A172 (cell line): ENCODE measurements around the gene ZNF761. TPM values are rescaled to one million over a fixed set of nuclear protein-coding genes. Genes with fewer than 3 reads are reported as not detected.
"Not testable (repeated sequence)": the region's sequence is repeated elsewhere in the genome, so short reads cannot be mapped to it uniquely, and the experiment has no call there.

Source experiments
- DNase-seq: peaks from one replicate; pipeline ENCODE4 v3.0.0-alpha.2; 2015; ENCODE audit warnings: low spot score
- total RNA-seq: library from RNA; depleted of rRNA; stranded (reverse); fragments of >200 nt; shearing (Covaris generic); gene quantifications from 2 replicates; pipeline ENCODE4 v1.2.3, GENCODE V29; 2014

ZNF761 gene
- total RNA-seq, 1 experiment from 2014 or later, result 37.0 TPM

DNA sequence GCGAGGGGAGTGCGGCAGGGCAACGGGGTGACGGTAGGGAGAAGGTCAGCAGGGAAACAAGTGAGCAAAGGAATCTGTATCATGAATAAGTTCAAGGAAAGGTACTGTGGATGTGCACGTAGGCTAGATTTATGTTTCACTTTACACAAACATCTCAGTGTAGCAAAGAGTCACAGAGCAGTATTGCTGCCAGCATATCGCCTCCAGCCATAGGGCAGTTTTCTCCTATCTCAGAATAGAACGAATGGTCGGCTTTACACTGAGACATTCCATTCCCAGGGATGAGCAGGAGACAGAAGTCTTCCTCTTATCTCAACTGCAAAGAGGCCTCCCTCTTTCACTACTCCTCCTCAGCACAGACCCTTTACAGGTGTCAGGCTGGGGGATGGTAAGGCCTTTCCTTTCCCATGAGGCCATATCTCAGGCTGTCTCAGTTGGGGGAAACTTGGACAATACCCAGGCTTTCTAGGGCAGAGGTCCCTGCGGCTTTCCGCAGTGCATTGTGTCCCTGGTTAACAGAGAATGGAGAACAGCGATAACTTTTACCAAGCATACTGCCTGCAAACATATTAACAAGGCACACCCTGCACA, 28.4 kb downstream of the ZNF761 start:
- not testable (repeated sequence) for DNase-seq

DNA sequence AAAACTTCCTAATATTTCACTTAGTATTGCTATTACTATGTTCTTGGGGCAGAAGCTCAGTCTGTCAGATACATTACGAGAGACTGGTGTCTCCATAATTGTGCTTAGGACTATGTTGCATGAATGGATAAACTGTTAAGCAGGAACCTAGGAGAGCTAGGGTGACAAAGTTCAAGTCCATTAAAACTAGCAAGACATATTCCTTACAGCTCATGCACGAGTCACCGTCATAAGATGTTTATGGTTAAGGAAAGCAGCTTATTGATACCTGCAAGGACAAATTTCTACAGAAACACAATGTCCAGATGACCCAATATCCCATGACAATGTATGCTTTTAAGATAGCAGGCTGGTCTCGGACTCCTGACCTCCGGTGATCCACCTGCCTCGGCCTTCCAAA, 30.1 kb downstream of the ZNF761 start:
- no peak for DNase-seq

DNA sequence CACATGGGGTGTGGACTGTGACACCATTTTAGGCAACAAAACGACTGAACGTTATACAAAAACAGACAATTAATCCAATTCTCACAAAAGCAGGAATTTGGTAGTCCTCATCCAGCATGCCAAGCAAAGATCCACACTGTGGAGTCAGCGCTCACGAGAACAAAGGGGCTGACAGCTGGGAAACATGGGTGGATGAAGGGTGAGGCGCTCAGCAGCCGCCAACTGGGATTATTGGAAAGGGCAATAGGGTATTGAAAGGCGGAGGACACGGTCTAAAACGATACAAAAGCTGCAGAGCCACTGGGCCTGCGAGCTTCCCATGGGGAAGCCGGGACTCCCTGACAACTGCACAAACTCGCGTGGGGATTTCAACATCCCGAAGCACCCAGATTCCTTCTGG, 31.1 kb downstream of the ZNF761 start:
- DNase-seq, result no peak

DNA sequence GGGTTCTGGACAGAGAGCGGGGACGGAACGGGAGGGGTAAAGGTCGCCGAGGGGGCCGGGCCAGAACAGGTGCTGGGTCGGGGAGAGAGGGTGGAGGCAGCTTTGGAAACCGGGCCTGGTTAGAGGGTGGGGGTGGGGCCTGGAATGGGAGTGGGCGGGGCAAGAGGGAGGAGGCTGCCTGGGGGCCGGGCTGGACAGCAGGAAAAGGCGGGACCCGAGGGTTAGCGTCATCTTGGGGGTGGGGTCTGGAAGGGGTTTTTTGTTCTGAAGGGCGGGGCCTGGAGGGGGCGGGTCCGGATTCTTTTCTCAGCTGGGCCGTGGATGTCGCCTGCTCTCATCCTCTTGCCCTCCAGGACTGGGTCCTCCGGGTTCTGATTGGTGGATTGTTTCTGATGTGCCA, 31.5 kb downstream of the ZNF761 start:
- DNase-seq, result no peak

DNA sequence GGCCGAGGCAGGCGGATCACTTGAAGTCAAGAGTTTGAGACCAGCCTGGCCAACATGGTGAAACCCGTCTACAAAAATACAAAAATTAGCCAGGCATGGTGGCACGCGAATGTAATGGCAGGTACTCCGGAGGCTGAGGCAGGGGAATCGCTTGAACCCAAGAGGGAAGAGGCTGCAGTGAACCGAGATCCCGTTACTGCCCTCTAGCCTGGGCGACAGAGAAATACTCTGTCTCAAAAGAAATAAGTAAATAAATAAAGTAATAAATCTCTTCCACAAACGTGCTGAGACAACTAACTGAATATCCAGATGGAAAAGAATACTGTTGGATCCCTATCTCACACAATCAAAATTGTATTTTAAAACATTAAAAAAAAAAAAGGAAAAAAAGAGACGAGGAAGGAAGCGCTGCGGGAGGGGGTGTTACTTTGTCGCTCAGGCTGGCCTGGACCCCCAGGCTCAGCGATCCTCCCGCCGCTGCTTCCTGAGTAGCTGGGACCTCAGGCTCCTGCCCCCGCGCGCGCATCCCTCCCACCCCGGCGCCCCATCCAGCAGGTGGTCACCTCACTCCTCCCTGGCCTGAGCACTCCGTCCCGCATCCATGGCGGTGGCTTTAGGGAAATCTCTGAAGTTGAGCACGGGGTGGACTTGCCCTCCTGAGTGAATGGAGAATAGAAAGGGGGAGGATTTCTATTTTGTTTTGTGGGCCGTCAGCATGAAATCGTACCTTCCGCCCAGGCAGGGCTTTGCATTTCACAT, 35.1 kb downstream of the ZNF761 start:
- no peak for DNase-seq

DNA sequence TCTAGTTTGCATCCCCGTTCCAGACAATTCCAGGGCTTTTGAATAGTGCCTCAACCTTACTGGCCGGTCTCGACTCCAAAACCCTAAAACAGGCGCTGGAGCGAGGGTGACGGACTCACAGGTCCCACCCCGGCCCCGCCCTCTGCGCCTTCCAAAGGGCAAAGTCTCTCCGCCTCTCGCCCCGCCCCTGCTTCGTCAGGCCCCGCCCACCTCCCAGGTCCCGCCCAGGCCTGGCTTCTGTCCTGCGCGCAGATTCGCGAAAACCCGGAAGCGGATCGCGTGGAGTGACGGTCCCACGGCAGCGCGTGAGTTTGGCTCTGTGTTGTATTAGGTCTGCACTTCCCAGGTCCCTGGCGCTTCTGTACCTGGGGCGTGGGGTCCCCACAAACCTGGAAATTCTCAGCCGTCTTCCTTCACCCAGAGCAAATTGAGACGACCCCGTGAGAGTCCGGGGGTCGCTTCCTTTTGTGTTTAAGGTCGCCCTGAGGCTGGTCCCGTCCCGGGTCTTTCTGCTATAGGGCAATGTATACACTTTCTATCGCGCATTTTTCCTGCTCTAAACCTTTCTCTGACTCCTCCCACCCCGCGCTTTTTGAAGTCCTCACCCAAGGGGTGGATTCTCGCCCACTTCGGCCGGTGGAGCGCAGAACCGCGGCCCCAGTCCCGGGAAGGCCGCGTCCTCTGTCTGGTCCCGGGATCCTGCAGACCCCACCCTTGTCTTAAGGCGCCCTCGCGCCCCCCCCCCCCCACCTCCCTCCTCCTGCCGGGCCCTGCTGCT, 35.9 kb downstream of the ZNF761 start, which contains the start of gene ZNF813:
TSS of gene ZNF813 (plus strand) at position 249 of the 778 bp plus-strand sequence. CDS start 16,090 bp downstream, outside the sequence.
- peak; percentile 53 for DNase-seq

DNA sequence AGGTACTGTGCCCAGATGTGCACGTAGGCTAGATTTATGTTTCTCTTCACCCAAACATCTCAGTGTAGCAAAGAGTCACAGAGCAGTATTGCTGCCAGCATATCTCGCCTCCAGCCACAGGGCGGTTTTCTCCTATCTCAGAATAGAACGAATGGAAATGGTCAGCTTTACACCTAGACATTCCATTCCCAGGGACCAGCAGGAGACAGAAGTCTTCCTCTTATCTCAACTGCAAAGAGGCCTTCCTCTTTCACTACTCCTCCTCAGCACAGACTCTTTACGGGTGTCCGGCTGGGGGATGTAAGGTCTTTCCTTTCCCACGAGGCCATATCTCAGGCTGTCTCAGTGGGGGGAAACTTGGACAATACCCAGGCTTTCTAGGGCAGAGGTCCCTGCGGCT, 36.8 kb downstream of the ZNF761 start:
- DNase-seq, result not testable (repeated sequence)

DNA sequence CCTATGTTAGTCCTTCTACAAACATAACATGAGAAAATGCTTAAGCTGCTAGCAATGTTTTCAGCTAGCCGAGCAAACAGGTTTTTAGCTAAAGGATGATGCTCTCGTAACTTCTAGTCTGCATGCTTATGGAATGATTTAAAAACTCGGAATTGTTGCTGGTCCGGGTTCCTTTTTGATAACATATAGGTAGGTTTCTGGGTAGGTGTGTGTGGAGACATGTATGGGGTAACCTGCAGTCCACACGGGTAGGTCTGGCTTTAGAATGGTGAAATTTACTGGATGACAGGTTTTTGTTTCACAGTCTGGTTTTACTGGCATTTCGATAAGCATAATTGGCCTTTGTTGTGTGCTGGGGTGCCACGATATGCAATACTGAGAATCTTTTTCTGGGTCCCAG, 40.1 kb downstream of the ZNF761 start:
- DNase-seq, result no peak

DNA sequence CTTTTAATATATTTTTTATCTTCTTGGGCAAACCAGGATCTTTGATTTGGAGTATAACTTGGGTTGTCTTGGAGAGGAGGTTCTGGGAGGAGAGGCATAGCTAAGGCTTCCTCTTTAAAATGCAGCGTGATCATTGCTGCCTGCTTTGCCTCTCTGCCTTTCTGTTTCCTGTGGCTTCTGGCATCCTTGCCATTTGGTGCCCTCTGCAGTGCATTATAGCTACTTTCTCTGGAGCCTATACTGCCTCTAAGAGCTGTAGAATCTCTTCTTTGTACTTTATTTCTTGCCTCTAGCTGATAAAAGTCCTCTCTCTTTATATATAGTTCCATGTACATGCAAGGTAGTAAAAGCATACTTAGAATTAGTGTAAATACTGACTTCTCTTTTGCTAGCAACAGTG, 43.0 kb downstream of the ZNF761 start:
- DNase-seq, result peak; percentile 25

DNA sequence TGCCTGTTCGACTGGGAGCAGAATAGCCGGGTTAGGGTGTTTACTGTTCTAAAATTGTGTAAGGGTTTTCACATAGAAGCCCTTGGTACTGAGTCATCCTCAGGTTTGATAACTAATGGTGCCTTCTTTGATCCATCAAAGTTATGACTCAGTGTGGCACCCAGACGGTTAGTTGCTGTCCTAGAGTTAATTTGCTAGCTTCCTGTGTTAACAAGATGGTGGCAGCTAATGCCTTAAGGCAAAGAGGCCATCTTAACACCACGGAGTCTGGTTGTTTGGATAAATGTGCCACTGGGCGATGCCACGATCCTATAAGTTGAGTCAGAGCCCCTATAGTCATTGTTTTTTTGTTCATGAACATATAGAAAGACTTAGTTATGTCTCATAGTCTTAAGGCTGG, 43.7 kb downstream of the ZNF761 start:
- DNase-seq, result peak; percentile 72

DNA sequence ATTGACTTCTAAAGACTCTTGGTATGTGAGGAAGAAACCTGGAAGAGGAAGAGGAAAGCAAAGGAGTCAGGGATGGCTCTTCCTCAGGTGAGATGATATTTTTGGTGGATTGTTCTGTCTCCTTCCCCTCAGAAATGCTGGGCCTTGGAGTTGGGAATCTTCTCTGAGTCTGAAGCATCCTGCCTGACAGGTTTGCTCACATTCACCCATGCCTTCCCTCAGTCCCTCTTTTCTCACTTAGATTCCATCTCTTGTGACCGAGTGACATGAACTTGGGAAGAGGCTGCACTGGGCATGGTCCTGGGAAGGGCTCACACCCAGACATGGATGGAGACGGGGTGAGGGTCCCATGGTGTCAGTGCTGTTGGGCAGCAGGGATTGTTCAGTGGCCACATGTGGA, 52.0 kb downstream of the ZNF761 start:
- DNase-seq, result not testable (repeated sequence)

DNA sequence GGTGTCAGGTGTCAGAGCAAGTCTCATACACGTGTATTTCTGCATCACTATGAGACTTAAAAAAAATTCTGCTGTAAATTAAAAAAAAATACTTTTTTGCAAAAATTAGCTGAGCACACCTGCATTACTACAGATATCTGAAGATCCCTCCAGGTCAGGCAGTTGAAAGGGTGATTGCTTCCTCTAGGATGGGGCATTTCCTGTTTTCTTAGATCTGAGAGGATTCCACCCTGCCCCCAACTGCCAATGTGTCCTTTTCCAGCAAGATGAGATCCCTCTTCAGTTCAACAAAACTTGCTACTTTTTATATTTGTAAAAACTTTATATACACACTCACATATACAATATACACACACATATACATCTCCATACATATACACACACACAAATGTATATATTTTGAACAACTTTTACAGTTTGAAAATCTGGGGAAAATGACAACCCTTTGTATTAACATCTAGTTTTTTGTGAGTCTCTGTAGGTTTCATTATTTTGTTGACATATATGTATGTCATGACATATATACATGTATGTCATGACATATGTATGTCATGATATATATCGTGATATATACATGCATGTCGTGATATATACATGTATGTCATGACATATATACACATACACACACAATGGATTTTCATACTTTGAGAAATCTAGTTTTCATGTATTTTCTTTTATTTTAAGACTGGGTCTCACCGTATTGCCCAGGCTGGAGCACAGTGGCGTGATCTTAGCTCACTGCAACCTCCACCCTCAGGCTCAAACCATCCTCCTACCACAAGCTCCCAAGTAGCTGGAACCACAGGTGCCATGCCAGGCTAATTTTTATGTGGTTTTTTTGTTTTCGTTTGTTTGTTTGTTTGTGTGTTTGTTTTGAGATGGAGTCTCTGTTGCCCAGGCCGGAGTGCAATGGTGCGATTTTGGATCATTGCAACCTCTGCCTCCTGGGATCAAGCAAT, 53.5 kb downstream of the ZNF761 start:
- no peak for DNase-seq

DNA sequence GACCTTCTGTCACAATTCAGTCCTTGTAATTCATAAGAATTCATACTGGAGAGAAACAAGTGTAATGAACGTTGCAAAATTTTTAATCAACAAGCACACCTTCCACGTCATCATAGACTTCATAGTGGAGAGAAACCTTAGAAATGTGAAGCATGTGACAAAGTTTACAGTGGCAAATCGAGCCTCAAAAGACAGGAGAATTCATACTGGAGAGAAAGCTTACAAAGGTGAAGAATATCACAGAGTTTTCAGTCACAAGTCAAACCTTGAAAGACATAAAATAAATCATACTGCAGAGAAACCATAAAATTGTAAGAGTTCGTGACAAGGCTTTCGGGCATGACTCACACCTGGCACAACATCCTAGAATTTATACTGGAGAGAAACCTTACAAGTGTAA, 60.4 kb downstream of the ZNF761 start:
- DNase-seq, result no peak

DNA sequence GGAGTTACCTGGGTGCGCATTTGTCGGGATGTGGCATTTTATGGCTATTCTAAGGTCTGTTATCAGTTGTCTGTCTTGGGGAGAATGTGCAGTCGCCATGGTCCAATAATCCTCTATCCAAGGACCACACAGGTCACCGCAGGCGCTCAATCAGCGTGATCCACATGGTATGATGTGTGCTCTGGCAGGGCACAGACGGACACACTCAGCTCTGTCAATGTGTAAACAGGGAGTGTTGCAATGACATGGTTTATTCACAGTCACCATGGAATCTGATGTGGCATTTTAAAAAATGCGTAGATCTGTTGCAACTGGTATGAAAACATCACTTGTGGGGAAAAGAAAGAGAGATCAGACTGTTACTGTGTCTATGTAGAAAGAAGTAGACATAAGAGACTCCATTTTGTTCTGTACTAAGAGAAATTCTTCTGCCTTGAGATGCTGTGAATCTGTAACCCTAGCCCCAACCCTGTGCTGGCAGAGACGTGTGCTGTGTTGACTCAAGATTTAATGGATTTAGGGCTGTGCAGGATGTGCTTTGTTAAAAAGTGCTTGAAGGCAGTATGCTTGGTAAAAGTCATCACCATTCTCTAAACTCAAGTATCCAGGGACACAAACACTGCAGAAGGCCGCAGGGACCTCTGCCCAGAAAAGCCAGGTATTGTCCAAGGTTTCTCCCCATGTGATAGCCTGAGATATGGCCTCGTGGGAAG, 65.7 kb downstream of the ZNF761 start:
- not testable (repeated sequence) for DNase-seq

DNA sequence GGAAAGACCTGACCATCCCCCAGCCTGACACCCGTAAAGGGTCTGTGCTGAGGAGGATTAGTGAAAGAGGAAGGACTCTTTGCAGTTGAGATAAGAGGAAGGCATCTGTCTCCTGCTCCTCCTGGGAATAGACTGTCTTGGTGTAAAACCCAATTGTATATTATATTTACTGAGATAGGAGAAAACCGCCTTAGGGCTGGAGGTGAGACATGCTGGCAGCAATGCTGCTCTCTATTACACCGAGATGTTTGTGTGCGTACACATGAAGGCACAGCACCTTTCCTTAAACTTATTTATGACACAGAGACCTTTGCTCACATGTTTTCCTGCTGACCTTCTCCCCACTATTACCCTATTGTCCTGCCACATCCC, 66.2 kb downstream of the ZNF761 start:
- not testable (repeated sequence) for DNase-seq

DNA sequence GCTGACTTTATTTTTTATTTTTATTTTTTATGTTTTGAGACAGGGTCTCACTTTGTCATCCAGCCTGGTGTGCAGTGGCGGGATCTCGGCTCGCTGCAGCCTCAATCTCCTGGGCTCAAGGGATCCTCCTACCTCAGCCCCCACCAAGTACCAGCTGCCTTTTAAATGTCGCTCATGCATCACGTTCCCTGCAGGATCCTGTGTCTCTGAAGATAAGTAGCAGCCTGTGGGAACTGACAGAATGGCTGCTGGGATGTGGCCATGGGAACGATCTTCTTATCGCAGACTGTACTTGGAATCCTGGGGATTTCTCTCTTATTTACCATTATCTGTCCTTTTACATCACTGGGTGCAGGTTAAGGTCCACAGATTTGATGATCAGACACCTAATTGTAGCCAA, 71.4 kb downstream of the ZNF761 start:
- DNase-seq, result not testable (repeated sequence)

DNA sequence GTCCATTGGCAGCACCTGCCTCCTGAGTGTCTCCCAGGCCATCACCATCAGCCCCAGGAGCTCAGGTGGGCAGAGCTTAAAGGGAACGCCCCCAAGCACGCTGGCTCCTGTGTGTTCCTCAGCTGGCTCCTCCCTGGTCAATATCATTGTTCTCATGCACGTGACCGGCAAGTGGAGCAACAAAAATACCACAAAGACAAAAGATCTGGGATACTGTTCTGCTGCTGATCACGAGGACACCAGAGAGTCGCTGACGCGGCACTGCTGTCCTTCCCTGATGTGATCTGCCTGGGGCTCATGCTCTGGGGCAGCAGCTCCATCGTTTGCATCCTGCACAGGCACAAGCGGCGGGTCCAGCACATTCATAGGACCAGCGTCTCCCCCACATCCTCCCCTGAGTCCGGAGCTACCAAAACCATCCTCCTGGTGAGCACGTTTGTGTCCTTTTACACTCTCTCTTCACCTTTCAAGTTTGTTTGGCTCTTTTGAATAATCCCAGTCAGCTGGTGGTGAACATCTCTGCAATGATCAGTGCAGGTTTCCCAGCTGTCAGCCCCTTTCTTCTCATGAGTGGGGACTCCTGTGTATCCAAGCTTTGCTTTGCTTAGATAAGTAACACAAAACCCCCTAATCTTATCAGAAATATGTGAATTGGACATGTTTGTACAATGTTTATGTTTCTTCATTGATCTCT, 72.0 kb downstream of the ZNF761 start:
- not testable (repeated sequence) for DNase-seq

DNA sequence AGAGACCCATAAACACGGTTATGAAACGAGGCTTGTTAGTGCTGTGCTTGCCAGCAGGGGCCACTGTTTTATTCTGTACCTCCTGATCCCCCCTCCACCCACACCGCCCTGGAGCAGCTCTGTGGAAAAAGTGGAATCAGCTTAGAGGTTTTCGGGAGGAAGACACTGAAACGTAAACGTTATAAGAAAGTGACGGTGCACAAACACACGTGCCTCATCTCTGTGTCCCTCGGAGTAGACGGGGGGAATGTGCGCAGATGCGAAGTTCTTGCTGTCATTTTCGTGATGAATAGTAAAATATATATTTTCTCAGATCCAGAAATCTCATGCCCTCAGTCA, 72.5 kb downstream of the ZNF761 start:
- not testable (repeated sequence) for DNase-seq

DNA sequence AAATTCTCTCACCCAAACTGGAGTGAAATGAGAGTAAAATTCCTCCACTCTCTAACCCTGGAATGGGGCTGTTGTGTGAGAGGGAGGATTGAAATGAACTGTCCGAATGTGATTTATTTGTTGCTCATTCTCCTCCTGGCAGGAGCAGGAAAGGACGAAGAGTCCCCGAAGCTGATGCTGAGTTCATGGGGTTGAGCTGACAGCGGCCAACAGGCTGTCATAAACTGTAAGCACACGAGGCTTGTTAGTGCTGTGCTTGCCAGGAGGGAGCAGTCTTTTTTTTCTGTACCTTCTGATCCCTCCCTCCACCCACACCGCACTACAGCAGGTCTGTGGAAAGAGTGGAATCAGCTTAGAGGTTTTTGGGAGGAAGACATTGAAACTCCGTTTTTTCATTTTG, 73.1 kb downstream of the ZNF761 start:
- no peak for DNase-seq

DNA sequence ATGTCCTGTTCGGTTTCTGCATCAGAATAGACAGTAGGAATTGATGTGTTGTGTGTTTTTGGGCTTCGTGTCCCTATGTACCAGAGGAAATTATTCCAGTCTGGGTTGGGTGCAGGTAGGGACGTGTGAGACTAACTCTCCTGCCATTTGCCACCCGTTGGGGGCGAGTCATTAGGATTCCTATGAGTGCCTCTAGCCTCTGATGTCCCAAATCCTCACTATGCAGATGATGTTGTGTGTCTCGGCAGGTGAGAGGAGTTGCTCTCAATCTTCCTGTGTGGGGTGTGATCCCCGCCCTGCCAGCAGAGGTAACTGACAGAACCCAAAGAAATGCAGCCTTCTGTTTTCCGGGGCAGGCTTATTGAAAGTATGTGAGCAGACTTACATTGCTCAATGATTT, 74.9 kb downstream of the ZNF761 start:
- DNase-seq, result no peak
